Erythroblast (primary cell): ENCODE measurements around the gene GLI3.

Source experiments
- DNase-seq, 2 experiments: peaks; one replicate each; lab custom pipeline; 2025; lab: John Stamatoyannopoulos, UW
- GATA1 ChIP-seq: IDR thresholded peaks from 2 replicates; pipeline ENCODE4 v1.6.1; 2011; ENCODE audit warnings: low read depth, mild to moderate bottlenecking, control low read depth, low read length, moderate library complexity
- POLR2A ChIP-seq: IDR thresholded peaks from 2 replicates; pipeline ENCODE4 v1.6.1; 2011; ENCODE audit warnings: mild to moderate bottlenecking, low read length

Gene GLI3

GRCh38 chr7:42064534-42064933 is 172.5 kb downstream of the GLI3 start:
- TF ChIP-seq POLR2A (no peak), GATA1 (no peak)
- DNase-seq: no peak

GRCh38 chr7:42059275-42059674 is 177.7 kb downstream of the GLI3 start:
- TF ChIP-seq POLR2A (no peak), GATA1 (no peak)
- no peak for DNase-seq

- no peak for DNase-seq
- no peak for TF ChIP-seq GATA1
- no peak for TF ChIP-seq POLR2A
Measured at GRCh38 chr7:42057331-42057730, 179.7 kb downstream of the GLI3 start.

- DNase-seq: no peak
- TF ChIP-seq POLR2A: no peak
- no peak for TF ChIP-seq GATA1
Measured at GRCh38 chr7:42055171-42055570, 181.8 kb downstream of the GLI3 start.

- no peak for TF ChIP-seq POLR2A
- TF ChIP-seq GATA1: no peak
- DNase-seq: no peak
Measured at GRCh38 chr7:42053834-42054233, 183.2 kb downstream of the GLI3 start.

- no peak for TF ChIP-seq POLR2A
- no peak for TF ChIP-seq GATA1
- no peak for DNase-seq
Measured at GRCh38 chr7:42049761-42050160, 187.2 kb downstream of the GLI3 start.

- DNase-seq: no peak
Measured at GRCh38 chr7:42046483-42046882, 190.5 kb downstream of the GLI3 start.

GRCh38 chr7:42045961-42046360 is 191.0 kb downstream of the GLI3 start:
- TF ChIP-seq POLR2A (no peak), GATA1 (no peak)
- no peak for DNase-seq

More at GRCh38 chr7:42046483-42046882, 190.5 kb downstream of the GLI3 start:
- no peak for TF ChIP-seq POLR2A
- TF ChIP-seq GATA1: no peak

GRCh38 chr7:42039921-42040320 is 197.1 kb downstream of the GLI3 start:
- no peak for DNase-seq
- TF ChIP-seq POLR2A (no peak), GATA1 (no peak)

- no peak for DNase-seq
- TF ChIP-seq POLR2A (no peak), GATA1 (no peak)
Measured at GRCh38 chr7:42035210-42035609, 201.8 kb downstream of the GLI3 start.

- no peak for TF ChIP-seq POLR2A
- TF ChIP-seq GATA1: no peak
- no peak for DNase-seq
Measured at GRCh38 chr7:42033480-42033879, 203.5 kb downstream of the GLI3 start.

GRCh38 chr7:42029405-42029804 is 207.6 kb downstream of the GLI3 start:
- DNase-seq: no peak
- TF ChIP-seq GATA1: no peak
- TF ChIP-seq POLR2A: no peak

- TF ChIP-seq POLR2A (no peak), GATA1 (no peak)
- no peak for DNase-seq
Measured at GRCh38 chr7:42027521-42027920, 209.5 kb downstream of the GLI3 start.

GRCh38 chr7:42026622-42027197 is 210.3 kb downstream of the GLI3 start:
- DNase-seq: no peak
- no peak for TF ChIP-seq POLR2A
- TF ChIP-seq GATA1: no peak

- TF ChIP-seq POLR2A (no peak), GATA1 (no peak)
- peak in 1 of 2 experiments; percentile 1 for DNase-seq
Measured at GRCh38 chr7:42025635-42026375, 211.2 kb downstream of the GLI3 start.

- TF ChIP-seq GATA1 (no peak), POLR2A (no peak)
- DNase-seq: no peak
Measured at GRCh38 chr7:42024537-42024936, 212.5 kb downstream of the GLI3 start.
